Esophagus squamous epithelium (tissue), 4 donors: Measurements from ENCODE around the gene SH3BP5L.

Source experiments
- POLR2A ChIP-seq, 4 donors: fragments of 450-650 bp; IDR thresholded peaks; one replicate each; pipeline ENCODE4 v1.6.1; 2017; ENCODE audit warnings: antibody characterized with exemption in 4 of 4, mild to moderate bottlenecking in 4 of 4, moderate library complexity in 3 of 4
- TF ChIP-seq, protein P1 (sequence below), 6 experiments: fragments of 450-650 bp in 4 of 6; fragments of 200-600 bp in 2 of 6; sonication (generic) in 2 of 6; IDR thresholded peaks; one replicate each; pipeline ENCODE4 v1.5.1; 2016 to 2019; ENCODE audit warnings: antibody characterized with exemption in 6 of 6, mild to moderate bottlenecking in 4 of 6, moderate library complexity in 4 of 6

DNA sequence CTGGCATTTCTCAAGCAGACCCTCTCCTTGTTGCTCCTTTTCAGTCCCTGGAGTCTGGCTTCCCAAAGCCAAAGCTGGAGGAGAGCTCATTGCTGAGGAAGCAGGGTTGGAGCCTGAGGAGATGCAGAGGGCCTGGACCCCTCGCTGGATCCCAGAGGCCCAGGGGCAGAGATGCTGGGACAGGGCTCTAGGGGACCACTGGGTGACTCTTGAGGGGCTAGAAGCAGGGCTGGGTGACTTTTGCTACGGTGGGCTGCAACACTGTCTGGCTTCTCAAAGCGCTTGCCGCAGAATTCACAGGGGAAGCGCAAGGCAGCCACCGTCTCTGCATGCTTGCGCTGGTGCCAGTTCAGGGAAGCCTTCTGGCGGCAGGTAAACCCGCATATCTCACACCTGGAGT lies 24.4 kb upstream of the SH3BP5L start:
- TF ChIP-seq, protein P1, sequence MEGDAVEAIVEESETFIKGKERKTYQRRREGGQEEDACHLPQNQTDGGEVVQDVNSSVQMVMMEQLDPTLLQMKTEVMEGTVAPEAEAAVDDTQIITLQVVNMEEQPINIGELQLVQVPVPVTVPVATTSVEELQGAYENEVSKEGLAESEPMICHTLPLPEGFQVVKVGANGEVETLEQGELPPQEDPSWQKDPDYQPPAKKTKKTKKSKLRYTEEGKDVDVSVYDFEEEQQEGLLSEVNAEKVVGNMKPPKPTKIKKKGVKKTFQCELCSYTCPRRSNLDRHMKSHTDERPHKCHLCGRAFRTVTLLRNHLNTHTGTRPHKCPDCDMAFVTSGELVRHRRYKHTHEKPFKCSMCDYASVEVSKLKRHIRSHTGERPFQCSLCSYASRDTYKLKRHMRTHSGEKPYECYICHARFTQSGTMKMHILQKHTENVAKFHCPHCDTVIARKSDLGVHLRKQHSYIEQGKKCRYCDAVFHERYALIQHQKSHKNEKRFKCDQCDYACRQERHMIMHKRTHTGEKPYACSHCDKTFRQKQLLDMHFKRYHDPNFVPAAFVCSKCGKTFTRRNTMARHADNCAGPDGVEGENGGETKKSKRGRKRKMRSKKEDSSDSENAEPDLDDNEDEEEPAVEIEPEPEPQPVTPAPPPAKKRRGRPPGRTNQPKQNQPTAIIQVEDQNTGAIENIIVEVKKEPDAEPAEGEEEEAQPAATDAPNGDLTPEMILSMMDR (IDR thresholded peaks at IDR 0.05), result no peak
- no peak for TF ChIP-seq POLR2A (IDR thresholded peaks at IDR 0.05)
